HepG2 (cell line): ENCODE results near the gene CLP1. TPM values are rescaled to one million over a fixed set of nuclear protein-coding genes. Genes with fewer than 3 reads are reported as not detected.

Source experiments
- AFF4 ChIP-seq: sonication (generic); formaldehyde crosslinking; IDR thresholded peaks from 2 replicates; pipeline ENCODE4 v1.4.0; 2020; ENCODE audit warnings: missing genetic modification reagents
- ETV6 ChIP-seq: sonication (generic); formaldehyde crosslinking; conservative IDR thresholded peaks from 2 replicates; pipeline ENCODE4 v1.4.0; 2020; ENCODE audit warnings: missing genetic modification reagents
- MAX ChIP-seq: IDR thresholded peaks from 2 replicates; pipeline ENCODE4 v1.6.1; 2012; ENCODE audit warnings: inconsistent platforms
- MTA1 ChIP-seq: sonication (generic); formaldehyde crosslinking; IDR thresholded peaks from 2 replicates; pipeline ENCODE4 v1.4.0; 2020; ENCODE audit warnings: missing genetic modification reagents, mild to moderate bottlenecking, borderline replicate concordance
- MTERF4 ChIP-seq: sonication (generic); formaldehyde crosslinking; IDR thresholded peaks from 2 replicates; pipeline ENCODE4 v1.8.0; 2023; ENCODE audit warnings: mild to moderate bottlenecking, missing genetic modification reagents
- RBAK ChIP-seq: sonication (generic); formaldehyde crosslinking; IDR thresholded peaks from 2 replicates; pipeline ENCODE4 v1.5.1; 2020; ENCODE audit warnings: mild to moderate bottlenecking, missing genetic modification reagents
- SIN3A ChIP-seq: IDR thresholded peaks from 2 replicates; pipeline ENCODE4 v1.6.1; 2011; ENCODE audit warnings: low read depth, mild to moderate bottlenecking, control low read depth, low read length, borderline replicate concordance
- TEAD3 ChIP-seq: optimal IDR thresholded peaks from 2 replicates; pipeline ENCODE3; 2016; ENCODE audit warnings: borderline replicate concordance
- ZNF318 ChIP-seq: sonication (generic); formaldehyde crosslinking; IDR thresholded peaks from 2 replicates; pipeline ENCODE4 v1.4.0; 2020; ENCODE audit warnings: mild to moderate bottlenecking, missing genetic modification reagents
- ZNF629 ChIP-seq: sonication (generic); formaldehyde crosslinking; conservative IDR thresholded peaks from 2 replicates; pipeline ENCODE4 v1.5.0; 2020; ENCODE audit warnings: missing genetic modification reagents
- ZNF773 ChIP-seq: sonication (generic); formaldehyde crosslinking; IDR thresholded peaks from 2 replicates; pipeline ENCODE4 v1.4.0; 2020; ENCODE audit warnings: missing genetic modification reagents, borderline replicate concordance
- ZXDC ChIP-seq: sonication (generic); formaldehyde crosslinking; IDR thresholded peaks from 2 replicates; pipeline ENCODE4 v1.5.0; 2020; ENCODE audit warnings: mild to moderate bottlenecking, missing genetic modification reagents
- polyA plus RNA-seq, 8 experiments: library from polyadenylated mRNA; depleted of rRNA in 3 of 8; stranded (reverse) in 7 of 8; unstranded in 1 of 8; fragments of >200 nt; fragmentation: Illumina TruSeq in 4 of 8; extraction: Trizol in 4 of 8; gene quantifications; 2 replicates each; pipeline versions ENCODE4 v1.2.1 to v1.2.3, GENCODE V29; 2011 to 2016; ENCODE audit warnings: low read depth in 4 of 8, missing spikeins in 1 of 8, mixed read lengths in 1 of 8; ENCODE audit not compliant: insufficient read depth in 1 of 8
- total RNA-seq, 5 experiments: library from RNA; depleted of rRNA; stranded (reverse); fragments of >200 nt; fragmentation: Illumina TruSeq; extraction: Trizol; gene quantifications; 2 replicates each; pipeline ENCODE4 v1.2.3, GENCODE V29; 2016; ENCODE audit warnings: low read depth in 1 of 5

CLP1 gene
- total and polyA plus RNA-seq, 2 of the 13 experiments (the other 11 are each of a cell fraction or from before 2014, with no cell fraction given), result 14.6 to 24.8 TPM

- no peak for TF ChIP-seq ZNF318 (CRISPR knock-in tag)
- TF ChIP-seq RBAK (CRISPR knock-in tag), result no peak
- TF ChIP-seq SIN3A, result no peak
- TF ChIP-seq TEAD3 (CRISPR knock-in tag), result peak; percentile 19
- no peak for TF ChIP-seq MTA1 (CRISPR knock-in tag)
- TF ChIP-seq ZNF629 (CRISPR knock-in tag), result peak; percentile 85
- no peak for TF ChIP-seq ZNF773
- no peak for TF ChIP-seq AFF4 (CRISPR knock-in tag)
- no peak for TF ChIP-seq ZXDC (CRISPR knock-in tag)
- 0 out of 2 replicates have a peak, but pooled peaks have one; percentile 32 for TF ChIP-seq MTERF4
- TF ChIP-seq ETV6 (CRISPR knock-in tag), result no peak
- 0 out of 2 replicates have a peak, but pooled peaks have one; percentile 14 for TF ChIP-seq MAX
Measured at GRCh38 chr11:57641011-57641807, 16.4 kb upstream of the CLP1 start (continued).
